Effector CD4-positive, alpha-beta T cell (primary cell): ENCODE results near the gene CD58.

Experiments
- DNase-seq: peaks from one replicate; pipeline ENCODE4 v3.0.0-alpha.2; 2020

Gene CD58

DNA sequence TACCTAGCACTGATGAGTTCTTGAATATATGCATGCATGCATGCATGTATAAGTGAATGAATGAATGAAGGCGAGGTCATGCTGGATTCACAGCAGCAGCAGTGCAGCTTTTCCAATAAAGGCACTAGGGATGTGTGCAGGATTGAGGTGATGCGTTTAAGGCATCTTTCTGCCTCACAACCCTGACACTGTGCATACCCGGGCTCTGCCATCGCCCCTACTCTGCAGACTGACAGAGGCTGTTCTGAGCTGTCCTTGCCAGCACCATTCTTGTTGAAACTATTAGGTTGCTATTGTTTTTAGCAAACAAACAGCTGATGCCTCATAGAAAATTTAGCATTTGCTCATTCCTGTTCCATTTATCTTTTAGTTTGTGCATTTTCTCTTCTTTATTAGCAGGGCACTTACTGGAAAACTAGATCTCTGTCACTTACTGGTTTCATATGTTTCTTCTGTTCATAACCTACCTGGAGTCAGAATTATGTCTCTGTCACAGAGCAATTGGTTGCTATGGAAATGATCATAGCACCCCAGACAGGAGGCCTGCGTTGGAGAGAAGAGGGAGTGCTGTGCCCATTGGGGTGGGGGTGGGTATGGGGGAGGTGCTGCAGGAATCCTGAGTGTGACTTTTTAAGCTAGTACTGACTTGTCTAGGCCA is 79.0 kb downstream of the CD58 start:
- no peak for DNase-seq

DNA sequence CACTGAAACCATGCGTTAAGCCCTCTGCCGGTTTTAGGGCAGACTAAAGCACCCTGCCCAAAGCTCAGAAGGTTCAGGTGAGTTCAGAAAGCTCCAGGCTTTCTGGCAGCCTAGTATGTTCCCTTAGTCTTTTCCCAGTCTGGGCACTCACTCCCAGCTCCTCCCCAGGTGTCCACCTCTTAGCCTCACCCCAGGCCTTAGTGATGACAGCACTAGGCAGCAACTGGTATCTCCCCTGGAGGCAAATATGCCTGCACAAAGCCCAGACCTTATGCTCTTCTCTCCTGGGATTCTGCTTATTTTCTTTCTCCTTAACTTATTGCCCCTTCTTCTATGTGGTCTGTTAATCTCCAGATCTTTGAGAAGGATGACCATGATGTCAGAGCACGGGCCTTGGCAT is 80.2 kb downstream of the CD58 start:
- DNase-seq, result no peak

DNA sequence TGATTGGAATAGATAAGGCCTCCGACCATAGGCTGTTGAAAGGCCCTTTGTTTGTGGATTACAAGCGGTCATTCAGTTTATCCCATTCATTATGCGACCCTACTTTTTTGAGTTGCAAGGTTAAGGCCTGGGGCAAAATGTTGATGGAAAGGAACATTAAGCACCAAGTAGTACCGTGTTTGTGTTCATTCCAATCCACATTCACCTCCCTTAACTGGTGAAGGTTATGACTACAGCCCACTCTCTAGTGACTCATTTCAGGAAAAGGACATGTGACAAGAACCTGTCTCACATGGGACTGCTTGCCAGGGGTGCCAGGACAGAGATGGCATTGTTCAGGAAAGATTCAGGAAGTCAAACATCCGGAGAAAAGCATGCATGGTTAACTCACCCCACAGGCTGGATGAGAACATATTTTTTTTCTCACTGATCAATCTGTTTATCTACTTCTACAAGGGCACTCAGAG is 81.6 kb downstream of the CD58 start:
- no peak for DNase-seq

DNA sequence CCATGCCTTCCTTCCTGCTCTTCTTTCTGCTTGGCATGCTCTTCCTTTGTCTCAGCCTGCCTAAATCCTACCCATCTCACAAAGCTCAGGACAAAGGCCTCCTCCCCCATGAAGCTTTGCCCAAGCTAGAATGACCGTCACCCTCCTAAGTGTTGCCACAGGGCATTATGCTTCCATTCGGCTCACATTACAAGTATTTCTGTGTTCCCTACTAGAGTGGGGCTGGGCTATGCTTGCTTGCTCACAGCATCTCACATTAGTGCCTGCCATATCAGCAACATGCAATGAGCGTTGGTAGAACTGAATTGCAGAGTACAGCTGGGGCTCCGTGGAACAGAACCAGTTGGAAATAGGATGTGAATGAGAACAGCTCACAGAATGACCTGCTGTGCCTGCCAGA is 82.8 kb downstream of the CD58 start:
- DNase-seq, result no peak

DNA sequence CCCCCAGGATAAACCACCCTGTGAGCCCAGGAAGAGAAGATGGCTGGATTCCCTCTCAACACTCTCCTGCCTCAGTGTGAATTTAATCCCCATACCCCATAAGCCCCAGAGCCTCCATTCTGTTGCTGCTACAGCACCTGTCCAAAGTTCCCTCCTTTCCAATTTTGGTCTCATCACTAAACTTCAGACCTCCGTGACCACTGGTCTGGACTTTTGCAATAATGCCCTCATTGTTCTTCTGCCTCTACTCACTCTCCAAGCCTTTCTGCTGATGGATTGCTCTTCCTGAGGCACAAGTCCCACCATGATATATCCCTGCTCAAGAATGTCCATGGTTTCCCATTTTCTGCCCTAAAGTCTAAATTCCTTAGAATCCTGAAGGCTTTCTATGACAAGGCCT is 83.2 kb downstream of the CD58 start:
- no peak for DNase-seq

DNA sequence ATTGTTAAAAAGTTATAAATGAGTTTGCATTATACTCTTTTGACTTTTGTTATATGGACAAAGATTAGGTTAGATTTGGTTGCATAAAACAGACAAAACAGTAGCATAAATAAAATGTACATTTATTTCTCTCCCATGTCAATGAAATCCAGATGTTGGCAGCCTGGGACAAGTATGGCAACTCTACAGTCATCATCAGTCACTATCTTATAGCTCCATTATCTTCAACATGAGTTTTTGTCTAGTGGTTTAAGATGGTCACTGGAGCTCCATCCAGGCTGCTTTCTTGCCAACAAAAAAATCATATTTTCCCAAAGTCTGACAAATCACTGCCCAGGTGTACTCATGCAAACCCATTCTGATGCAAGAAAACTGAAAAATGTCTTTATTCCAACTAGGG is 83.8 kb downstream of the CD58 start:
- DNase-seq, result no peak

DNA sequence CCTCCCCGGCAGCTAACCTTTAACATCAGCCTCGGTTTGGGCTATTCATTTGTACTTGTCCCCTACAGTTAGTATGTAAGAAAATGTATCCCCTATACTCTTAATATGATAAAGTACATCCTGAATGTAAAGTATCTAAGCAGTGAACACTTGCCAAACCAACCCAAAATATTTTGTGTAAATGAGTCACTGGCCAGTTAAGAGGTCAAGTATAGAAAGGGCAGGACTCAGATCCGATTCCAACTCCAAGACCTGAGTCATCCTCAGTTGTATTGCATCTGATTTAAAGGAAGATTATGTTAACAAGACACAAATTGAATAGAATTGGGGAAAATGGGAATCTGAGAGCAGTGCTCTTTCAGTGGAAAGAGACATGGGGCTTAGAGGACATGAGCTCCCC is 84.4 kb downstream of the CD58 start:
- no peak for DNase-seq

DNA sequence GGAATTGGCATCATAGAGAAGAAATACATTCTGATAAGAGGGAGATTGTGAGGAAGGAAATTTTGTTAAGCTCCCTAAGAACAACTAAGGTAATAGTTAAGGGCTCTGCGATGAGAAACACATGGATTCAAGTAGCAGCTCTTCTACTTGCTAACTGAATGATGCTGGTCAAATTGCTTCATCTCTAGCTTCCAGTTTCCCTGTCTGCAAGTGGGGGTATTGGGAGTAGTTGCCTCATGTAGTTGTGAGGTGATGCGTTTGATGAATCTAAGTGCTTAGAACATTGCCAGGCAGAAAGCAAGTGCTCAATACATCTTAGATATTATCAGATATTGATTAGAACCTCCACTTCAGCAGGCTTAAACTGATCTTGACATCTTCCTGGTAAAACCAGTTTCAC is 84.8 kb downstream of the CD58 start:
- DNase-seq, result no peak

DNA sequence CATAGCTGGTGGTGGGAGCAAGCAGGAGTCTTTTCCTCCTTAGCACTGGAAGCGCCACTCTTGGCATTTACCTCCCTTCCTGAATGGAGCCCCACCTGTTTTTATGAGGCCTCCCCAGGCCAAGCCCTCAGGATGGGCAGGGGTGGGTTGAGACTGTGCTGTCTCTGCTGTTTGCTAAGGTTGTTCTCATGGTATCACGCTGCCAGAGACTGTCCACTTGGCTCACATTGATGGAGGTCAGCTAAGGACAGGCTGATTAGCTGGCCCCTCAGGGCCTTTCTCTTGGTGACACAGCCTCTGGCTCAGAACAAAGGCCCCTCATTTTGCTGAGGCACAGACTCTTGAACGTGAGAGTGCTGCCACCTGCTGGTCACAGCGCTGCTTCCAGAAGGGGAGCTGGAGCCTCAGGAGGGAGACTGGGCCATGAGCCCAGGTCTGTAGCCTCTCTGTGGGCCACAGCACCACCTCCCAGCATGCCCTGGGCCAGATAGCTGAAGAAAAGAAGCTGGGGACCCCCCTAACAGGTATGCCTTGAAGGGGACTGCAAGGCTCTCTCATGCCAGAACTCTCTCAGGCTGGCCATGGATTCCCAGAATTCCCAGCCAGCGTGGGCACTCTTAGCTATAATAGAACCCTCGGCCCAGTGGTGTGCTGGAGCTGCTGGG is 85.6 kb downstream of the CD58 start:
- DNase-seq, result peak; percentile 87

DNA sequence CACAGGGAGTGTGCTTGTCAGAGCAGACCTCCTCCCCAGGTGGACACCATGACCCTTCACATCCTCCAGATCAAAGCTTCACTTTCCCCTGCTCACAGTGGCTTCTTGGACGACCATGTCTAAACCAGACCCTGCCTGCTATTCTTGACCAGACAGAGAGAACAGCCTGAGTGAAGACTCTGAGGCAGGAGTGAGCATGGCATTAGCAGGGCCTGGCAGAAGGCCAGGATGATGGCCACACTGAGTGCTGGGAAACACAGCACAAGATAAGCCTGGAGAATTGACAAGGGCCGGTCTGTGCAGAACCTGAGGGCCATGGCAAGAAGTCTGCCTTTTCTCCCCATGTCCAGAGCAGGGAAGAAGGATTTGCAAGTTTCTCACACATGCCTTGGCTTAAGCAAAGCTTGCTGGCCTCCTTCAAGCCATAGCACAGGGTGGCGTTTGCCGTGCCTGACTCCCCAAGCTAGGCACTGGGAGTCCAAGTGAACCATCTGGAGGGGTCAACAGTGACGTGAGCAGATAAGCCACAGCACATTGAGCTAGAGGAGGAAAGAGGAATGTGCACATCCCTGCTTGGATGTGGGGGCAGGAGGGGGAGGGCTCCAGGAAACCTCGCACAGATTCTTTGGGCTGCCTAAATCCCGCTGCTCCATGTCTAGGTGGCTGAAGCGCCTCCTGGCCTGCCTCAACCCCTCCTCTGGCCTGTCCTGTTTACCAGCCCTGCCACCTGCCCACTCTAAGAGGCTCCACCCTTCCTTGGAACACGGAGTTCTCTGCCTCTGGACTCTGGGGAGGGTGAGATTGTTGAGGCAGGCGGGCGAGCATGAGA is 87.1 kb downstream of the CD58 start:
- no peak for DNase-seq

DNA sequence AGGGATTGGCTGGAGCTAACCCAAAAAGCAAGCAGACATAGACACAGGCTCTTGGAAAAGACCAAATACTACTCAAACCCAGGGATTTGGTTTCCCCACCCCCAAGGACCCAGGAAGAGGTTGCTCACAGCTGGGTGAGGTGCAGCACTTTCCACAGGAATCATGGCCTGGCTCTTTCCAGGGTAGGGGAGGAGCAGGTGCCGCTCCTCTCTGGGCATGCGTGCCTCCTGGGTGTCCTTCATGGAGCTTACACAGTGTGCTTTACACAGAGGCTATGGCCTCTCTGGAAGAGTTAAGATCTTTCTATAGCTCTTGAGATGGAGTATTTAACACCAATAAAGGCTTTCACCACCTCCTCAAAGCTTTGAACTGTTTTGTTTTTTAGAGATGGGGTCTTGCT is 88.3 kb downstream of the CD58 start:
- no peak for DNase-seq

DNA sequence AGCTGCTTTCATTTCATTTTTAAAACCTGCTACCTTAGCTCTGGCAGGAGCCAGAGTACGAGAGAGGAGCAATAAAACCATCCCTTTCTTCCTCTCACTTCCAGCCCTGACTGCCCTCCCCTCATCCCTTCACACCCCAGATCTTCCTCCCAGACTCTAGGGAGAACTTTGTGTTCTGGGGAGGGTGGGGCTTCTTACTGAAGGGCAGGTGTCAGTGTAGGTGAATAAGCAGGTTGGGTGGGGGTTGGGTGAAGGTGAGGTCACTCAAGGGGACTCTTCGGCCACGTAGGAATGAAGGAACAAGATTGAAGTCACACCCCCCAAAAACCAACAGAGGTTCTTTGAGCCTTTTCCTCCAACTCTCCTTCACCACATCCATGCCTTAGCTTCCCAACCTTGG is 88.9 kb downstream of the CD58 start:
- no peak for DNase-seq

DNA sequence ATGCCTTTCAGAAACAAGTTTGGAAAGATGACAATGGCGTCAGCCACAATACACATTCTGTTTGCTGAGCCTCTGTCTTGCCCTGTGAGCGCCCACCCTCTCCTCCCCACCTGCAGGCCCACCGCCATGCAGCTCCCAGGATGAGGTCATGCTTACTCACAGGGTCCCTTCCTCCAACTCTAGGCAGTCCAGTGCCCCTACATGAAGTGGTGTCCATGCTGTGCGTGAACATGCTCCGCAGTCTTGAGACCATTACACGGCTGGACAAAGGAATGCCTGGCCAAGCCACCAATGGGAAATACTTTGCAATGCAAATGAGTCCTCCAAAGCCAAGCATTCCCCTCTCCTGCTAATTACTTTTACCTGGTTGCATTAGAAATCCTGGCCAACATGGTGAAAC is 92.2 kb downstream of the CD58 start:
- DNase-seq, result no peak

DNA sequence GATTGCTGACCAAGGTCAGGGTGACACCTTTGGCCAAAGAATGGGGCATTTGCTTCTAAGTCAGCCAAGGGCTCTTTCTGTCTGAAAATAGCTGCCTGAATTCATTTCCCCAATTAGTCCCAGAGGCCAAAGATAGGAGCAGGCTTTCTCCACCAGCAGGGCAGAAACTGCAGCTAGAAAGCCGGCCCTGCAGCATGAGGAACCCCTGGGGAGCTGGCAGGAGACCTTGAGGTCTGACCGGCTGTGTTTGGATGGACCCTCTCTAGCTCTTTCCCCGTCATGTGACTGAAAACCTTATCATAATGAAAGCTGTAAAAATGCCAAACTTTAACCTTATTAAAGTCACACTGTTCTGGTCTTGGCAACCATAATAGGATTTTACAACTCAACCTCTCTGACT is 93.4 kb downstream of the CD58 start:
- DNase-seq, result no peak

DNA sequence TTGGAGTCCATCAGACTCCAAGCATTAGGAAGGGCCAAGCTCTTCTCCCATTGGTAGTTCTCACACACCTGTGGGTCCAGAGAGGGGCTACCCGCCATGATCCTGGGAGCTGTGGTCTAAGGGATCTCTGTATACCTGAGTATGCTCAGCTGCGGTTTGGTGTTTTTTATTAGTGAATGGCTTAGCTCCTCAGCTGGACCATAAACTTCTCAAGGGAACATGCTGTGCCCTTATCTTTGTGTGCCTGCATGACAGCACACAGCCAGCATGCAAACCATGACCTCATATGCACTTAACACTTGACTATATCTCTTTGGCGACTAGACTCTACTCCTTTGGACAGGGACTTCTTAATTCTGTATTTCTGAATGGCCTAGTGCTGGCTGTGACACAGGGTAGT is 94.5 kb downstream of the CD58 start:
- no peak for DNase-seq

DNA sequence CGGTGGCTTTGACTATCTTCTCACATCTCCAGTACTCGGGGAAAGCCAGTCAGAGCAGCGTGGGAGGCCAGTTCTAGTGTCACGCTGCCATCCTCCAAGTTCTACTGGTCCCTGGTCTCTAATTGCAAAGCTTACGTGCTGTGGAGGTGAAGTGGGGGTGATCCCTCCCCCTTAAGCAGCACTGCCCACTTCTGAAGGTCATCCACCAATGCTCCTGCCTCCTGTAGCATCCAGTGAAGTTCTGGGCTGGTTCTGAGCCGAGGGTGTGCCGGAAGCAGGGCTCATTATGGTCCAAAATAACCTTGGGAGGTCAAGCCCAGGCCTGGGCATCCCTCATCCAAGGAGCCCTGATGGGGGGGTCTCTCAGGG is 95.0 kb downstream of the CD58 start:
- no peak for DNase-seq

DNA sequence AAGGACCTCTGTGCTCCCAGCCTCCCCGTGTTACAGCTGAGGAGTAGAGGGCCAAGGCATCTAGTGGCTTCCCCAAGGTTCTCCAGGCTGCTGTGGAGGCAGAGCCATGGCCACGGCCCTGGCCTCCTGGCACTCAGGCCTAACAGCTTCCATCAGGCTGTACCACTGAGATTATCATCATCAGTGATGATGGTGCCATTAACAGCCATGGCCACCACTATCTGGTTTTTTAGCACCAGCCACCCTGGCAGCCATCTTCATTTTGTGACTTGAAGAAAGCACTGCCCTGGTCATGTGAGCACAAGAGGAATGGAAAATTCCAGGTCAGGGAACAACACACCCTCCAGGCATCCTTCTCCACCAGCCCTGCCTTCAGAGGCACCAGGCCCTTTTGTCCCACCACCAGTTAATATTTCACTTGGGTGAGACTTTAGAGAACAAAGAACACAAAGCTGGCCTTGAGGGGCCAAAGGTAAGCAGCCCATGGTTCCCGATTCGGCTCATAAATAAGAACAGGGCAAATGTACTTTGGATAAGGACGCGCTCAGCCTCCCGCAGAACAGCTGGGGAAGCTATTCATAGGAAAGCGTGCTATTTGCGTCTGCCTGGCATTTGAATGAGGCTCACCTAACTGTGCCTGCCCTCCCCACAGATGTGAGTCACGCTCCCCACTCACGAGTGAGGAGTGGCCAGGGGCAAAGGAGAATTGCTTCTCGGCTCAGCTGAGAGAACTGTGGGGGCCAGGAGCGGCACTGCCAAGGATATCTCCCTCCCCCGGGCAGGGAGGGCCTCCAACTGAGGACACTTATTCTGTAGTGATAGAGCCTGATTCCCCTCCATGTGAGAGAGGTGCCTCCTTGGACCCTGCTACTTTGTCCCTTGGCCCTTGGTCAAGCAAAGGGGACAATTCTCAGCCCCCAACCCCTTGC is 95.6 kb downstream of the CD58 start:
- DNase-seq, result no peak

DNA sequence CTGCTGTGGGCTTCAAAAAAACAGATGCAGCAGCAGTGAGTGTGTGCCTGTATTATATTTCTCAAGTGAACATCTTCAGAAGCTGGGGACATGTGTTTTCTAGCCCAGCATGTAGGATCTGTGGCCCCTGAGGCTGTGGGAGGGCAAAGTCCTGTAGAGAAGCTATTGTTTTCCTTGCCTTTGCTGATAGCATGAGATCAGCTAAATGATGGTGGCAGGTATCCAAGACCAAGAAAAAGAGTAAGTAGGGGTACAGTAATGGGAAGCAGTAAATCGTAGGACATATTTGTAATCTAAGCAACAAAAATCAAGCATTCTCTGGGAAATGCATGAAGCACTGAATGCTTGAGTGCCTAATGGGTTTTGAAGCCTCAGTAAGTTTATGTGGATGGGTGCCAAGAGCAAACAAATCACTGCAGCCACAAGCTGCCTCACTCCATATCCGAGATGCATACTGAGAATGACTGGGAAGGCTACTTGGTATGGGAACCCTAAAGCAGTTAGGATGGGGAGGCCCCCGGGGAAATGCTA is 98.3 kb downstream of the CD58 start:
- DNase-seq, result no peak

DNA sequence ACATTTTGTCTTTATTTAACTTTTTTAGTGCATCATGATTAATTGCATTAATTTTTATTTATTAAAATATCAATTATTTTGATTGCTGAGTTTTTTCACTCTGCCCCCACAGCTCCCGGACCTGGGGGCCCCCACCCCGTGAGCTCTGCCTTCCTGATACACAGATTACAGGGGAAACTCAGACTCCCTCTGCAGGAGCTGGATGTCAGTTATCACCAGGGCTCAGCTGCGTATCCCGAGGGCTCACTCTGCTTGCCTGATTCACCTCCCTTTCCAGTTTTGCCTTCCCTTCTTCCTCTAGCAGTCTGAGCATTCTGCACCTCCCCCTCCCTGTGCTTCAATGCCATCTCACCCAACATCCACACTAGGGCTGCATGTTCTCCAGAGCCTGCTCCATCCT is 99.6 kb downstream of the CD58 start:
- DNase-seq, result no peak

DNA sequence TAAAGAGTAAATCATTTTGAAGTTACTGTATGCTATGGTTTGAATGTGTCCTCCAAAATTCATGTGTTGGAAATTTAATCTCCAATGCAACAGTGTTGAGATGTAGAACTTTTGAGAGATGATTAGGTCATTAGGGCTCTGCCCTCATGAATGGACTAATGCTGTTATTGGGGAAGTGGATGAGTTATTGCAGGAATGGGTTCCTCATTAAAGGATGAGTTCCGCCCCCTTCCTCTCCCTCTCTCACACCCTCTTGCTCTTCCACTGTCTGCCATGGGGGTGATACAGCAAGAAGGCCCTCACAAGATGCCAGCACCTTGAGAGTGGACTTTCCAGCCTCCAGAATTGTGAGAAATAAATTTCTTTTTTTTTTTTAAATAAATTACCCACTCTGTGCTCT is 100.2 kb downstream of the CD58 start:
- DNase-seq, result no peak

DNA sequence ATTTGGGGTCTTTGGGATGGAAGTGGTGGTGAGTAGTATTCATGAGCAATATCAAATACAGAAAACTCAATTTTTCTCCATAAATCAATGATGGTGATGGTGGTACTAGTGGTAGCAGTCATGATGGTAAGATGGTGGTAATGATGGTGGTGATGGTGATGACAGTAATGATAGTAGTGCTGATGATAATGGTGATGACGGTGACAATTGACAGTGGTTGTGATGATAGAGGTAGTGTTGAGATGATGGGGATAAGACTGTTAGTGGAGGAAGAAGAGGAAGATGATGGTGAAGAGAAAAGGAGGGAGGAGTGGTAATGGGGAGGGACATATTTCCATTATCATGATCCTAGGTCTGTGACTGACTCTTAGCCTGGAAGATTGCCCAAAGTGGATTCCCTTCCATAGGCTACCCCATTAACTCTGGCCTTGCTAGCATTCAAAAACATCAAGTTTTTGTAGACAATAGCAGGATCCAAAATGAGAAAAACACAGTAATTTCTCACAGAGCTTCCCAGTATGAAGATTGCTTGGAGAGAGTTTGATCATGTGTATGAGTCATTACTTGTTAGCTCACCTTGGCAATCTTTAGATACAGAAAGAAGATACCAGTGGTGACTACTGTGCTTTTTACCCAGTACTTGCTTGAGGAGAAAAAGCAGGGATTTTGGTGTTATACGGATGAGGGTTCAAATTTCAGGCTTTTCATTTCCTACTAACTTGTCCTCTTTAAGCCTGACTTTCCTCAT is 103.8 kb downstream of the CD58 start:
- DNase-seq, result no peak
